Stimulated activated CD8-positive, alpha-beta memory T cell treated with anti-CD3 and anti-CD28 coated beads, Interleukin-12 subunit alpha, Interleukin-12 subunit beta, amount 100 ng/mL, for 1 hour (primary cell): Measurements from ENCODE around the gene BMP4.

Source experiments
- DNase-seq: peaks from one replicate; pipeline ENCODE4 v3.0.0-alpha.2; 2020; ENCODE audit warnings: low read depth

The BMP4 gene

GRCh38 chr14:53963320-53964227 lies 6.9 kb upstream of the BMP4 start:
- DNase-seq: no peak

GRCh38 chr14:53962953-53963319 lies 6.3 kb upstream of the BMP4 start:
- DNase-seq: no peak

- no peak for DNase-seq
These were observed 2.0 kb upstream of the BMP4 start for GRCh38 chr14:53958628-53959027.

- no peak for DNase-seq
These were observed 1.1 kb upstream of the BMP4 start for GRCh38 chr14:53957739-53958138.

GRCh38 chr14:53955671-53956426 lies 776 bp downstream of the BMP4 start:
- DNase-seq: no peak

- DNase-seq: no peak
These were observed 1.4 kb downstream of the BMP4 start for GRCh38 chr14:53955229-53955556.

GRCh38 chr14:53954551-53955228 lies 1.9 kb downstream of the BMP4 start:
- DNase-seq: no peak

- no peak for DNase-seq
These were observed 2.6 kb downstream of the BMP4 start for GRCh38 chr14:53953828-53954550.

GRCh38 chr14:53953002-53953827 lies 3.4 kb downstream of the BMP4 start:
- no peak for DNase-seq

- no peak for DNase-seq
These were observed 4.1 kb downstream of the BMP4 start for GRCh38 chr14:53952533-53952932.

- no peak for DNase-seq
These were observed 4.9 kb downstream of the BMP4 start for GRCh38 chr14:53951627-53952303.

- no peak for DNase-seq
These were observed 5.4 kb downstream of the BMP4 start for GRCh38 chr14:53951243-53951626.

GRCh38 chr14:53950031-53950793 lies 6.4 kb downstream of the BMP4 start:
- DNase-seq: no peak

- no peak for DNase-seq
These were observed 7.4 kb downstream of the BMP4 start for GRCh38 chr14:53949201-53949600.

- no peak for DNase-seq
These were observed 8.3 kb downstream of the BMP4 start for GRCh38 chr14:53948205-53948884.

- no peak for DNase-seq
These were observed 9.0 kb downstream of the BMP4 start for GRCh38 chr14:53947452-53948204.

GRCh38 chr14:53947094-53947445 lies 9.6 kb downstream of the BMP4 start:
- DNase-seq: no peak

- DNase-seq: no peak
These were observed 10.1 kb downstream of the BMP4 start for GRCh38 chr14:53946404-53947093.
